GM19240 (cell line): ENCODE measurements around the gene CDH4.
"Not testable (repeated sequence)": the region's sequence is repeated elsewhere in the genome, so short reads cannot be mapped to it uniquely, and the experiment has no call there.

ENCODE experiments used
- DNase-seq: peaks from one replicate; pipeline ENCODE4 v3.0.0; 2011; ENCODE audit warnings: low spot score; ENCODE audit not compliant: insufficient read length

Gene CDH4

DNA sequence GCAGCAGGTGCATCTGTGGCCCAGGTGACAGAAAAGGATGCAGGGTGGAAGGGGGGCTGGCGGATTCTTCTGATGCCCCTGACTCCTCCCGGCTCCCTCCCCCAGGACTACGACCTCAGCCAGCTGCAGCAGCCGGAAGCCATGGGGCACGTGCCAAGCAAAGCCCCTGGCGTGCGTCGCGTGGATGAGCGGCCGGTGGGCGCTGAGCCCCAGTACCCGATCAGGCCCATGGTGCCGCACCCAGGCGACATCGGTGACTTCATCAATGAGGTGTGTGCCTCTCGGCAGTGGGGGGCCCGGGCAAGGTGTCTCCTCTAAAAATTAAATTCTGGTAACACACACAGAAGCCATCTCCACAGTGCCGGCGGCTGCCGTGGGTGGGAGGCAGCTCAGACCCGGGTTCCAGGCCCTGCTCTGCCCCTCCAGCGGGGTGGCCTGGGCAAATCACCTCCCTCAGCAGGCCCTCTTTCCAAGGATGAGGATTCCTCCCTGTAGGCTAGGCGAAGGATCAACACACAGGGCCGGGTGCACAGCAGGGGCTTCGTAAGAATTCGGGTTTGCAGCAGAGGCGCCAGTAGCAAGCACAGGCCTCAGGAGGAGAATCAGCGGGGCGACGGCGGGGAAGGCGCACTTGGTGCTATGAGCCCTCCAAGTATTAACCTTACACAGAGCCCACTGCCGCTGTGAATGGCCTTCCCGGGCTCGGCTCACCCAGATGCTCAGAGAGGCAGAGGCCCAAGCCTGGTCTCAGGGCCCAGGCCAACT lies 682.1 kb downstream of the CDH4 start:
- no peak for DNase-seq

DNA sequence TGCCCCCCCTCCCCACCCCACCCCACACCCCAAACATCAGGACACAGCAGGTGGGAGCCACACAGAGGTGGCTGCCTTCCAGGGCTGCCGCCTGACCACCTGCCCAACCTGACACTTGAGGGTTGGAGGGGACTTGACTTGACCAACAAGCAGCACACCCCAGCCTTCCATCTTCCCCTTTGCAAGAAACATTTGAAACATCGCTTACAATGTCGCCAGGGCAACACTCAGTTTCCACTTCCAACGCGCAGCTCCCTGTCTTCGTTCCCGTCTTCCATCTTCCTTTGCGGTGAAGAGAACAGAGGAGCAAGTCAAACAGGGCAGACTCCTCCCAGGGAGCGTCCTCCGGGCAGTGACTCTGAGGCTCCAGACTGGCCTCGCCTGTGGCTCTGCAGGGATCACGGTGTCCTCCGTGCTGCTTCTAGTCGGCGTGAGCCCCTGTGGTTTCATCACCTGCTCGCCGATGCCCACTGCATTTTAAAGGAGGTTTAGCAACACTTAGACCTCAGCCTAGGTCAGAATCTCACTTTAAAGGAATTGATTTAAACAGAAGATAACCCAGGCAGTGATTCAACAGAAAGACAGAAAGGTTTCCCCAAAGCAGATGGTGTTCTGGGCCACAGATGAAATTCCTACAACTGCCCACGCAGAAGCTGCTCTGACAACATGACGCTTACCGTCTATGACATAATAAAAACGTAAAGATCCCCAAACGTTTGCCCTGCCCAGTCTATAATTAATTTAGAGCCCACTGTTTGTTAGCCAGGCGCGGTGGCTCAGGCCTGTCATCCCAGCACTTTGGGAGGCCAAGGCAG lies 682.9 kb downstream of the CDH4 start:
- DNase-seq = no peak

DNA sequence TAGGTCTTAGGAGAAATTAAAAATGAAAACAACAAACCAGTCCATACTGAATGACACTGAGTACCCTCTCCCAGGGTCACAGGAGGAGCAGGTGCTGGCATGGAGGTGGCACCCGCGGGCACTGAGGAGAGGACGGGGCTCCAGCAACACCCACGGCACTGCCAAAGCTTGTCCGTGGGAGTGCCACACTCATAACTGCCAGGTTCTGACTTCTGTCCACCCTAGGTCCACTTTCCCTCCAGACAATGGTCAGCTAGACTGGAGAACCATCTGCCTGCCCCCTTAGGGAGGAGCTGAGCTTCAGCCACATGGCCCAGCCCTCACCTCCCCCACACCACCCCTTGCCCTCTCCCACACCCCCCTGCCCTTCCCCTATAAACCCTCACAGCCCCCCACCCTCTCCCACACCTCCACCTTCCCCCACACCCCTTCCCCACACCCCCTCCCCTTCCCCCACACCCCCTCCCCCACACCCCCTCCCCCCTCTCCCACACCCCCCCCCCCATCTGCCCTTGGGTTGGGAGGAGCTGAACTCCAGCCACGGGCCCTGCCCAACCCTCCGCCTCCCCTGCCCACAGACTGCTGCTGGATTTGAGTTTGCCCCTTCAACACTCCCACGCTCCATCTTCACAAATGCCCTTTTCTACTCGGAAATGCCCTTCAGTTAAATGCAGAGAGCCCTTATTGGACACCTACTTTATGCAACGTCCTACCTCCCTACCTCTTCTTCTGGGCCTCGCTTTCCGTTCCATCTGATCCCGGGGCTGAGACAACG lies 684.1 kb downstream of the CDH4 start:
- no peak for DNase-seq

DNA sequence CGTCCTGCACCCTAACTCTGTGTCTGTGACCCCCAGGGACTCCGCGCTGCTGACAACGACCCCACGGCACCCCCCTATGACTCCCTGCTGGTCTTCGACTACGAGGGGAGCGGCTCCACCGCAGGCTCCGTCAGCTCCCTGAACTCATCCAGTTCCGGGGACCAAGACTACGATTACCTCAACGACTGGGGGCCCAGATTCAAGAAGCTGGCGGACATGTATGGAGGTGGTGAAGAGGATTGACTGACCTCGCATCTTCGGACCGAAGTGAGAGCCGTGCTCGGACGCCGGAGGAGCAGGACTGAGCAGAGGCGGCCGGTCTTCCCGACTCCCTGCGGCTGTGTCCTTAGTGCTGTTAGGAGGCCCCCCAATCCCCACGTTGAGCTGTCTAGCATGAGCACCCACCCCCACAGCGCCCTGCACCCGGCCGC lies 684.7 kb downstream of the CDH4 start:
- no peak for DNase-seq

- no peak for DNase-seq
Measured at GRCh38 chr20:61937146-61937962, 685.3 kb downstream of the CDH4 start.

DNA sequence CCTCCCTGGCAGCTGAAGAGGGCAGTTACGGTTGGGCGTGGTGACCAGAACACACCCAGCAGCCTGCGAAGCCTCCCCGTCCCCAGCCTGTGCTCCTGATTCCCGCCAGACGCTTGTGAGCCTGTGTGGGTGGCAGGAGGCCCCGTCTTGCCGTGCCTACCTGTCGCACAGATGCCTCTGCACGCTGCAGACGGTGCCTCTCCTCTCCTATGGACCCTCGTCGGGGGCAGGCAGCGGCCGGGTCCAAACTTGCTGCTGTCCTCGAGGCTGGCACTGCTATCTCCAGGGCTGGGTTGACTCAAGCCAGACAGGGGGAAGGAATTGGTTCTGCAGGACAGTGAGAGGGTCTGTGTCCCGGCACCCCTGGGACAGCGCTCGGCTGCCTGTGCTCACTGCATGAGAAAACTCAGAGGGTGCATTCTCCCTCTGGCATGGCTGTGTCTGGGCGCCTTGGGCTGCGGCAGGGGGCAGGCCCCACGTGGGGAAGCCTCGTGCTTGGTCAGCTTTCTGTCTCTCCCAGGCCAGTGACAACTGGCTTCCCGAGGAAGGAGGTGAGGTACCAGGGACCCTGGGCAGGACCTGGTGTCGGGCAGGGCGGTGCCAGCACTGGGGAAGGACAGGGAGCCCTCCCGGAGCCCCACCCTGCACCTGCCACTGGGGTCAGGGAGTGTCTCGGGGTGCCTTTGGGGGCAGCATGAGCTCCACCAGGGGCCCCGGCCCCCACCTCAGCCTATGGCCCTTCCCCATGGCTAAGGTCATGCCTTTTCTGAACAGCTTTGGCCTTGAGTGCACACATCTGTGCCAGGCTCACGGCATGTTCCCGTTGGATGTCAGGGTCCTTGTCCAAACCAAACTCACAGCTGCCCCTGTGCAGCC lies 686.1 kb downstream of the CDH4 start:
- no peak for DNase-seq

DNA sequence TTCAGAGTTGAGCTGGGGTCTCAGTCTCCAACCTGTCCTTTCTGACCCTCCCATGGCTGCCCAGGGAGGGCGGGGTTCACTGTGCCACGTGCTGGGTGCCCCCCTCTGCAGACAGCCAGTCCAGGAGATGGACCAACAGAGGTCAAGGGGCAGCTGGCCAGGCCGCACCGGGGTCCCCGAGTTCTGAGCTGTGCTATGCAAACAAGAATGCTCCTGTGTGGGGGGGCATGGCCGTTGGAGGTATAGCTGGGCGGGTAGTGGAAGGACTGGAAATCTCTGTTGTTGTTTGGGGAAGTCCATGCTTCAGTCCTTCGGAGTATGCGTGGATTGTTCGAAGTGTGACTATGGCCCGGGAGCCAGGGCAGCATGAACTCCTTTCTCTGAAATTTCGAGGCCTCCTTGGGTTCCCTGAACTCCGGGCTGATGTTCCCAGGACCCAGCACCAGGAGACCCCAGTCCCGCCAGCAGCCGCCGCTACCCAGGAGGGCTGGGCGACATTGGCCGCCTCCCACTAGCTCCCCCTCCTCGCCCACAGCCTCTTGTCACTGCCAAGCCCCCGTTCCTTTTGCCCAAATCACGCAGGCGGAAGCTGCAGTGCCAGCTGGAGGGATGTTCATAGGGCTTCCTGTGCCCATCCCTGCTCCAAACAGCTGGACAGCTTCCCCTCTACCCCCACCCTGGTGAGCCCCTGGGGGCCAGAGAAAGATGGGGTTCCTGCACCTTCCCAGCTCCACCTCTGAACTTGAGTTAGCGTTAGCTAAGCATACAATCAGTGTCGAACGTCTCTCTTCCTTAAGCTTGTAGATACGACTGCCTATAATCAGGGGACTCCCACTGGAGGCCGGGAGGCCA lies 687.0 kb downstream of the CDH4 start:
- DNase-seq = no peak

DNA sequence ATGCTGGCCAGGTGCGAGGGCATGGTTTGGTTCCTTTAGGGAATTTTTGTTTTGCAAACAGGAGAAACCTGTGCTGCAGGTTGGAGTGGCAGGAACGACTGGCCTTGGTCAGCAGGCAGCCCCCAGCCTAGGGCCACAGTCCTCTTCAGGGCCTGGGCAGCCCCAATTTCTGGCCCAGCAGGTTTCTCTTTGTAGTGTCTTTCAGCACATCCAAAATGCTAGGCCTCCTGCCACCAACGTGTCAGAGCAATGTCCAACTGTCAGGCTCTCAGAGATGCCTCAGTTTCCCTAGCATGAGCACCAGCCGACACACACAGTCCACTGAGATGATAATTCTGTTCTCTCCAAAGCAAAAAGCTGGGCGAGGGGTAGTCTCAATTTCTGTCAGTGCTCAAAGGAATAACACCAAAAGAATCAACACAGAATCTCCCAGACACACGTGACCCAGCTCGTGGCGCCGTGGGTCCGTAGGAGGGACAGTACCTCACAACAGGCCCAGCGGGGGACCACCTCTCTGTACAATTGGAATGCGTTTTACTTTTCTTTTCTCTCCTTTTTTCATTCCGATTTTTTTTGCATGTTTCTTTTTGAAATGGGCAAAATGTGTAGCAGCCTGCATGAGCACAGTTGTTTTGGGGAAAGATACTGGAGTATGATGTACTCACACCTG lies 687.8 kb downstream of the CDH4 start:
- DNase-seq = no peak

- DNase-seq = no peak
Measured at GRCh38 chr20:61940491-61940890, 688.4 kb downstream of the CDH4 start.

DNA sequence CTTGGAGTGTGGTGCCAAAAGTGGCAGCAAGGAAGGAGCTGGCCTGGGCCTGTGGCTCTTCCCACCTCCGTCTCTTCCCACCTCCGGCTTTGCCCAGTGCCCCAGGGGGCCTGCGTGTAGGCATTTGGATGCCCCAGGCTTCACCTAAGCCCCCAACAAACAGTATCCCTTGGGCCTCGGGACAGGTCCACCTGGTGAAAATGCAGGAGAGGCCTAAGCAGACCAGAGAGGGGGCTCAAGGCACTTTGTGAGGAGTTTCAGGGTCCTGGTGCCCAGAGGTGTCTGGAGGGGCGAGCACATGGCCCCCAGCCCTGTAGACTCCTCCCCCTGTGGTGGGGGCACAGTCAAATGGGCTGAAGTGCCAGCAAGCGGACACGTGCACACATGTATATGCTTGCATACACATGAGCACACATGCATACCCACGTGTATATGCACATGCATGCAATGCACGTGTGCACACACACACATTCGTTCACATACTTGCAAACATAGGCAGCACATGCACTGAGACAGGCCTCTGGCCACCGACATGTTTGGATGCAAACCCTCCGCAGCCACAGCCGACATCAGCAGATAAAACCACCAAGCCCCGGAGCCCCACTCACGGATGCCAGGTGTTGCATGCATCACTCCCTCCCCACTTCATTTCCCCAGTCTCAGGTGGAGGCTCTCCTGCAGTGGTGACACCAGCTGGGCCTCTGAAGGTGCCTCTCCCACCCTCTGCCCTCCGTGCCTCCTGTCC lies 689.1 kb downstream of the CDH4 start:
- DNase-seq = no peak

DNA sequence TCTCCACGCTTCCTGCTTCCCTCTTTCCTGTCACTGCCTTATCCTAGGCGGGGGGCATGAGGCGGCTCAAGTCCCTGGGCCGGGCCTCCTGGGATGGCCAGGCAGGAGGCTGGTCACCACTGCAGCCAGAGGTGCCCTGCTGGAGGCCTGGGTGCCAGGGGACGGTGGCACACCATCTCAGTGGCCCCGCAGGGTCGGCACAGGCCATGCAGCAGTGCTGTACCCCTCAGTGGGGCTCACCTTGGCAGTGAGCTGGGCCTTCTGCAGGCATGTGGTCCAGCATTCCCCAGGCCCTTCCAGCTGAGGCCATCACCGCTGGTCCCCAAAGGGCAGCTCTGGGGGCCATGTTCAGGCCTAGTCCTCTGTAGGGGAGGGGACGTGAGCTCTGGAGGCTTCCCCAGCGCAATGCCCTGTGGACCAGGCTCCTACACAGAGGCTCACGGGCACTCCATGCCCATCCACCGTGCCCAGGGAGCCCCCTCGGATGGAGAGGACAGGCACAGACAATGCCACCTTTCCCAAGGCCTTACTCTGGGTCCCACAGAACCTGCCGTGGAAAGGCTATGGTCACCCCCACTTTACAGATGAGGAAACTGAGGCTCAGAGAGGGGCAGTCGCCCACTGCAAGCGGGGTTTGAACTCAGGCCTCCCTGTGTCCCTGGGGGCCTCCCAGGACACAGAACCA lies 689.8 kb downstream of the CDH4 start:
- no peak for DNase-seq

DNA sequence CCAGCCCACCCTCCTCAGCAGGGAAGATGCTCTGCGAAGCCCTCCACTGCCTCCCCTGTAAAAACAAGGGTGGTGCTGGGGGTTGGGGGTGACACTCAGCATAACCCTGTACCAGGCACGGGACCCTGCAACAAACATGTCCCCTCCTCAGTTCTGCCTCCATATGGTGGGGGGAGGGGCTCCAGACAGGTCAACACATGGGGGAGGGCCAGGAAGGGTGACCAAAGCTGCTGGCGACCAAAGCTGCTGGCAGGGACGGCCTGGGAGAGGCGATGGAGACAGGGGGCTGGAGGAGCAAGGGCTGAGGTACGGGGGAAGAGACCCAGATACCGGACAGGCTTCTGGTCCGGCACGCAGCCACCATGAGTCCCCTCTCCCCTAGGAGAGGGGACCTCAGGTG lies 690.5 kb downstream of the CDH4 start:
- DNase-seq = no peak

DNA sequence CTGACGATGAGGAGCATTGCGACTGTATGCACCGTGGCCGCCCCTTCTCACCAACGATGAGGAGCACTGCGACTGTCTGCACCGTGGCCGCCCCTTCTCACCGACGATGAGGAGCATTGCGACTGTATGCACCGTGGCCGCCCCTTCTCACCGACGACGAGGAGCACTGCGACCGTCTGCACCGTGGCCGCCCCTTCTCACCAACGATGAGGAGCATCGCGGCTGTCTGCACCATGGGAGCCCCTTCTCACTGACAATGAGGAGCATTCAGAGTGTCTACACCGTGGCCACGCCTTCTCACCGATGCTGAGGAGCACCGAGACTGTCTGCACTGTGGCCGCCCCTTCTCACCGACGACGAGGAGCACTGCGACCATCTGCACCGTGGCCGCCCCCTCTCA lies 692.9 kb downstream of the CDH4 start:
- DNase-seq = not testable (repeated sequence)

DNA sequence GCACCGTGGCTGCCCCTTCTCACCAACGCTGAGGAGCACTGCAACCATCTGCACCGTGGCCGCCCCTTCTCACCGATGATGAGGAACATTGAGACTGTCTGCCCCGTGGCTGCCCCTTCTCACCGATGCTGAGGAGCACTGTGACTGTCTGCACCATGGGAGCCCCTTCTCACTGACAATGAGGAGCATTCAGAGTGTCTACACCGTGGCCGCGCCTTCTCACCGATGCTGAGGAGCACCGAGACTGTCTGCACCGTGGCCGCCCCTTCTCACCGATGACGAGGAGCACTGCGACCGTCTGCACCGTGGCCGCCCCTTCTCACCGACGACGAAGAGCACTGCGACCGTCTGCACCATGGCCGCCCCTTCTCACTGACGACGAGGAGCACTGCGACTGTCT lies 693.4 kb downstream of the CDH4 start:
- DNase-seq = not testable (repeated sequence)

GRCh38 chr20:61948056-61948455 lies 696.0 kb downstream of the CDH4 start:
- not testable (repeated sequence) for DNase-seq

DNA sequence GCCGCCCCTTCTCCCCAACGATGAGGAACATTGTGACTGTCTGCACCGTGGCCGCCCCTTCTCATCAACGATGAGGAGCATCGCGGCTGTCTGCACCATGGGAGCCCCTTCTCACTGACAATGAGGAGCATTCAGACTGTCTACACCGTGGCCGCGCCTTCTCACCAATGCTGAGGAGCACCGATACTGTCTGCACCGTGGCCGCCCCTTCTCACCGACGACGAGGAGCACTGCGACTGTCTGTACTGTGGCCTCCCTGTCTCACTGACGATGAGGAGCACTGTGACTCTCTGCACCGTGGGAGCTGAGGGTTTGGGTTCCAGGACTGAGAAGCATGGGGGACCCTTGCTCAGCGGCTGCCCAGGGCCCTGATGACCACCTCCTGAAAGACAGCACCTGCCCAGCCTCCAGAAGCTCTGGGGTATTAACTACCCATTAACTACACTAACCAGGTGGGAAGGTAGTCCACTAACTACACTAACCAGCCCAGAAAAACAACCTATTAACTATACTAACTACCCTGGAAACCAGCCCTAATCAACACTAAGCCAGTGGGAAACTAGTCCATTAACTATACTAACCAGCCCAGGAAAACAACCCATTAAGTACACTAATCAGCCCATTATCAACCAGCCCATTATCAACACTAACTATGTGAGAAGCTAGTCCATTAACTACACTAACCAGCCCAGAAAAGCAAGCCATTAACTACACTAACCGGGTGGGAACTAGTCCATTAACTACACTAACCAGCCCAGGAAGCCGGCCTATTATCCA lies 696.7 kb downstream of the CDH4 start:
- no peak for DNase-seq

GRCh38 chr20:61949363-61949713 lies 697.3 kb downstream of the CDH4 start:
- DNase-seq = no peak
